Measurements from ENCODE around the gene RARA. TPM values are rescaled to one million over a fixed set of nuclear protein-coding genes. Genes with fewer than 3 reads are reported as not detected.

Gene RARA
- total RNA-seq, 2 donors from 2014 or later: 22.7 to 27.6 TPM

DNA sequence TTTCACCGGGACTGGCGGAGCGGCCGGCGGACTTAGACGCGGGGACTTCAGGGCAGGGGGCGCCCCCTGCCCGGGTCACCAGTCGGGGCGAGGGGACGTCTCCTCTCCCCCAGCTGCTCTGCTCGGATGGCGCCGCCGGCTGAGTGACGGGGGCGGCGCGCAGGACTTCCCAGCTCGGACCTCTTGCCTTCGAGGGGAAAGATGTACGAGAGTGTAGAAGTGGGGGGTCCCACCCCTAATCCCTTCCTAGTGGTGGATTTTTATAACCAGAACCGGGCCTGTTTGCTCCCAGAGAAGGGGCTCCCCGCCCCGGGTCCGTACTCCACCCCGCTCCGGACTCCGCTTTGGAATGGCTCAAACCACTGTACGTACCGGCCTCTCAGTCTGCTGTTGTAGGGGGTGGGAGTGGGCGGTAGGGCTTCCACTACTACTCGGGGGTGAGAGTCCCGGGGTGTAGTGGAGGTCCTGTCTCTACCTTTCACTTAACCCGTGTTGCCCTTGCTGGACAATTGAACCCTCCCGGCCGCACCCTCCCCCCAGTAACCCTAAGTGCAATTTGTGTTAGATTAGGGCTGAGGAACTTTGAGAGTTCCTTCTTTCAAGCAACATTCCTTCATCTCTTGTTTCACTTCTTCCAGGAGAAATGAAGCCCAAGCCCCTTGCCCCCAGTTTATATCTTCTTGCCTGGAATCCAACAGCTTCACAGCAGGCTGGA, 33.7 kb downstream of the RARA start:
- DNase-seq: peak; percentile 78
- no peaks in the 10 kb centered on the region for H3K27me3 ChIP-seq (ENCODE audit: control insufficient read depth, insufficient read depth, low read length, poor library complexity, severe bottlenecking)
- WGBS, 2 experiments (ENCODE audit: insufficient coverage in 1 of 2, insufficient read length in 1 of 2): 3 to 4% methylated on average over 8 to 38 of the region's 38 CpGs
- H3K9me3 ChIP-seq (ENCODE audit: control insufficient read depth, low read length): no peaks in the 10 kb centered on the region
- peaks cover 21% of the 10 kb centered on the region for H3K4me1 ChIP-seq (ENCODE audit: control insufficient read depth, insufficient read depth, low read length)
- H3K4me3 ChIP-seq (ENCODE audit: low read length): peak overlapping the region; percentile 85
- TF ChIP-seq, protein P1, sequence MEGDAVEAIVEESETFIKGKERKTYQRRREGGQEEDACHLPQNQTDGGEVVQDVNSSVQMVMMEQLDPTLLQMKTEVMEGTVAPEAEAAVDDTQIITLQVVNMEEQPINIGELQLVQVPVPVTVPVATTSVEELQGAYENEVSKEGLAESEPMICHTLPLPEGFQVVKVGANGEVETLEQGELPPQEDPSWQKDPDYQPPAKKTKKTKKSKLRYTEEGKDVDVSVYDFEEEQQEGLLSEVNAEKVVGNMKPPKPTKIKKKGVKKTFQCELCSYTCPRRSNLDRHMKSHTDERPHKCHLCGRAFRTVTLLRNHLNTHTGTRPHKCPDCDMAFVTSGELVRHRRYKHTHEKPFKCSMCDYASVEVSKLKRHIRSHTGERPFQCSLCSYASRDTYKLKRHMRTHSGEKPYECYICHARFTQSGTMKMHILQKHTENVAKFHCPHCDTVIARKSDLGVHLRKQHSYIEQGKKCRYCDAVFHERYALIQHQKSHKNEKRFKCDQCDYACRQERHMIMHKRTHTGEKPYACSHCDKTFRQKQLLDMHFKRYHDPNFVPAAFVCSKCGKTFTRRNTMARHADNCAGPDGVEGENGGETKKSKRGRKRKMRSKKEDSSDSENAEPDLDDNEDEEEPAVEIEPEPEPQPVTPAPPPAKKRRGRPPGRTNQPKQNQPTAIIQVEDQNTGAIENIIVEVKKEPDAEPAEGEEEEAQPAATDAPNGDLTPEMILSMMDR (conservative IDR thresholded peaks at IDR 0.05): peak; percentile 16
- peaks cover 43% of the 10 kb centered on the region for H3K4me1 Mint-ChIP-seq
- H3K27ac ChIP-seq (ENCODE audit: low read depth, low read length): peak overlapping the region; percentile 55
- peaks cover 7% of the 10 kb centered on the region for H3K36me3 Mint-ChIP-seq (ENCODE audit: low read depth)
- peak overlapping the region; percentile 72 for H3K4me3 Mint-ChIP-seq
- H3K27ac Mint-ChIP-seq: peak overlapping the region; percentile 75
- H3K9me3 Mint-ChIP-seq: no peaks in the 10 kb centered on the region
- peaks cover 17% of the 10 kb centered on the region for H3K27me3 Mint-ChIP-seq (ENCODE audit: insufficient read depth)
- no peaks in the 10 kb centered on the region for H3K36me3 ChIP-seq (ENCODE audit: control insufficient read depth, insufficient read depth, low read length)
- peak overlapping the region; percentile 69 for H3K9ac ChIP-seq (ENCODE audit: extremely low read depth, low read length, poor library complexity, severe bottlenecking)

DNA sequence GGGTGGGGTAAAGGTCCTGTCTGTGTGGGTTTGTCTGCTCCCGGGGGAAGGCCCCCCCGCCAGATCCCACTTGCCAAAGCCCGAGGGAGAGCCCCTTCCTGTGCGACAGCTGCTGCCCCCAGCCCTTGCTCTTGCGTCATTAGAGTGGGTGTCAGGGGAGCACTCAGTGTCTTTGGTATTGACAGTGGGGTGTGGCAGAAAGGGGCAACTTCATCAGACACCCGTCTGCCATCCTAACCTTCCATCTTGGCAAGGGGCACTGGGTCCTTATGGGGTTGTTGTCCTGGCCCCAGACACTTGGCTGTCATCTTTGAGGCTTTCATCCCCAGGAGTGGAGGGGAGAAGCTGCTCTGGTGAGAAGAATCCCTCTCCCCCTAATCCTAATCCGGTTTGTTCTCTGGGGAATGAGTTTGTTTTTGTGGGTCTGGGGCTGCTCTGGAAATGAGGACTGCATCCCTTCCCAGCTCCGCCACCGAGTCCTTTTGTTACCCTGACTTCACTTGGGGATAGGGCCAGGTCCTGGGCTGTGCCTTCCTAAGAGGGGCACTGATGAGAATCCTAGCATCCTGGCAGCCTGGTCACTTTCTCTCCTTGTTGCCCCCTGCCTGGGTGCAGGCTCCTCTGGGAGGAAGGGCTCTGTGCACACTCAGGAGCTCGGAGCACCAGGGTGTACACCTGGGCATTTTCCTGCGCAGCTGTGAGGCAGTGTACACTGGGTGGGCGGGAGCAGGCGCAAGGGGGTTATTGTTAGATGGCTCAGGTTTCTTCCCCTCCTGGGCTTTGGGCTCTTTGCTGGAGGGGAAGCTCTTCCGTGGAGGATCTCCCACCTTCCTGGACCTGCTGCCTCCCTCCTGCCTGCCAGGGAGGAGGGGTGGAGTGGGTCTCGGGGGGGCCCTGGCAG, 34.5 kb downstream of the RARA start:
- peak overlapping the region; percentile 55 for H3K27ac ChIP-seq (ENCODE audit: low read depth, low read length)
- H3K9ac ChIP-seq (ENCODE audit: extremely low read depth, low read length, poor library complexity, severe bottlenecking): peak overlapping the region; percentile 69
- peaks cover 2% of the 10 kb centered on the region for H3K36me3 ChIP-seq (ENCODE audit: control insufficient read depth, insufficient read depth, low read length)
- TF ChIP-seq, protein P1 (conservative IDR thresholded peaks at IDR 0.05): no peak
- H3K27me3 ChIP-seq (ENCODE audit: control insufficient read depth, insufficient read depth, low read length, poor library complexity, severe bottlenecking): no peaks in the 10 kb centered on the region
- WGBS, 2 experiments (ENCODE audit: insufficient coverage in 1 of 2, insufficient read length in 1 of 2): 20 to 40% methylated on average over 4 to 15 of the region's 15 CpGs
- Mint-ChIP-seq H3K4me1 (peaks cover 47% of the 10 kb centered on the region), H3K4me3 (peak overlapping the region; percentile 72), H3K9me3 (no peaks in the 10 kb centered on the region), H3K27ac (peak overlapping the region; percentile 75), H3K36me3 (ENCODE audit: low read depth) (peaks cover 7% of the 10 kb centered on the region), H3K27me3 (ENCODE audit: insufficient read depth) (peaks cover 13% of the 10 kb centered on the region)
- no peaks in the 10 kb centered on the region for H3K9me3 ChIP-seq (ENCODE audit: control insufficient read depth, low read length)
- H3K4me3 ChIP-seq (ENCODE audit: low read length): peak overlapping the region; percentile 85
- peak; percentile 71 for DNase-seq
- H3K4me1 ChIP-seq (ENCODE audit: control insufficient read depth, insufficient read depth, low read length): peaks cover 21% of the 10 kb centered on the region

DNA sequence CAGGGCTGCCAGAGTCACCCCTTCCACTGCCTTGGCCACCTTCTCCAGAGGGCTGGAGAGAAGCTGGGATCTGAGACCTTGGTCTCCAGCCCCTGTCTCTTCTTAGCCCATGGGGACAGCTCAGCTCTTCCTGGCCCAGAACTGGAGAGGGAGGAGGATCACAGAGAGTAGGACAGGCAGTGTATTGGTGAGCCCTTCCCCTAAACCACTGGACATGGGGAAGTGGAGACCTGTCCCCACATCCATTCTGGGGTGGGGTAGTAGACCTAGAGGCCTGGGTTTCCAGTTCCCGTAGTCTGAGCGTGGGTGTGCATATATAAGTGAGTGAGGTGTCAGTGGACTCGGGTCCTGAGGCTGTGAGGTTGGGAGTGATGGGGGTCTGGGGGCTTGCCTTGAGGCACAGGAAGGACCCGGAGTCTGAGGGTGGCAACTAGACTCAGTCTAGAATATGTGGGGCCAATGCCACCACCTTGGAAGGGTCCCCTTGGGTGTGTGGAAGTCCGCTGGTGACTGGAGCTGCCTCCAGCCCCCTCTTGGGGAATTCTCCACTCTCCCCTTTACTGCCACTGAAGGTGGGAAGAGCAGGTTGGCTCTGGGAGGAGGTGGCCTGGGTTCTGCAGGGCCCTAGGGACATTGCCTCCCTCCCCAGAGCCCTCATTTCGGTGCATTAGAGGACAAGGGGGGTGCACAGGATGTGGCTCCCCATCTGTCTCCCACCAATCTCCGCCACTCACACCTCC, 35.6 kb downstream of the RARA start:
- Histone ChIP-seq H3K4me1 (ENCODE audit: control insufficient read depth, insufficient read depth, low read length) (peaks cover 21% of the 10 kb centered on the region), H3K27me3 (ENCODE audit: control insufficient read depth, insufficient read depth, low read length, poor library complexity, severe bottlenecking) (no peaks in the 10 kb centered on the region), H3K9me3 (ENCODE audit: control insufficient read depth, low read length) (no peaks in the 10 kb centered on the region), H3K27ac (ENCODE audit: low read depth, low read length) (peak overlapping the region; percentile 95), H3K9ac (ENCODE audit: extremely low read depth, low read length, poor library complexity, severe bottlenecking) (peak overlapping the region; percentile 71), H3K4me3 (ENCODE audit: low read length) (peak overlapping the region; percentile 85), H3K36me3 (ENCODE audit: control insufficient read depth, insufficient read depth, low read length) (peaks cover 12% of the 10 kb centered on the region)
- peak; percentile 70 for DNase-seq
- Mint-ChIP-seq H3K4me1 (peaks cover 47% of the 10 kb centered on the region), H3K9me3 (no peaks in the 10 kb centered on the region), H3K27ac (peak overlapping the region; percentile 93), H3K4me3 (peak overlapping the region; percentile 72), H3K36me3 (ENCODE audit: low read depth) (peaks cover 13% of the 10 kb centered on the region), H3K27me3 (ENCODE audit: insufficient read depth) (peaks cover 10% of the 10 kb centered on the region)
- TF ChIP-seq, protein P1 (conservative IDR thresholded peaks at IDR 0.05): no peak
- WGBS, 2 experiments (ENCODE audit: insufficient coverage in 1 of 2, insufficient read length in 1 of 2): 58% methylated on average over 7 of the region's 7 CpGs; no CpG with 5 or more reads in 1 of the 2 experiments
